ENCODE results near the gene E4F1.

- no peak for TF ChIP-seq CTCF (IDR thresholded peaks at IDR 0.05)
- TF ChIP-seq POLR2A (IDR thresholded peaks at IDR 0.05): no peak
- no peak for TF ChIP-seq EP300 (IDR thresholded peaks at IDR 0.05)
- no peak for TF ChIP-seq POLR2AphosphoS5 (IDR thresholded peaks at IDR 0.05)
Measured at GRCh38 chr16:2273931-2274330, 50.5 kb downstream of the E4F1 start.
